Fibroblast of pulmonary artery (primary cell): ENCODE results near the gene SPARC.
A peak's percentile ranks its signal among the peaks of the same experiment; 100 is the strongest.

ENCODE experiments used
- DNase-seq: peaks from one replicate; pipeline ENCODE4 v3.0.0-alpha.2; 2010; ENCODE audit warnings: low read depth
- H3K4me3 ChIP-seq: replicated peaks from 2 replicates; pipeline ENCODE4 v1.5.1; 2011; ENCODE audit warnings: low read depth, mild to moderate bottlenecking, control low read depth, low read length, moderate library complexity
- TF ChIP-seq, protein P1 (sequence below): IDR thresholded peaks from 2 replicates; pipeline ENCODE4 v1.5.1; 2011; ENCODE audit warnings: mild to moderate bottlenecking, control low read depth, low read length, inconsistent platforms; ENCODE audit errors: missing control alignments

Gene SPARC

DNA sequence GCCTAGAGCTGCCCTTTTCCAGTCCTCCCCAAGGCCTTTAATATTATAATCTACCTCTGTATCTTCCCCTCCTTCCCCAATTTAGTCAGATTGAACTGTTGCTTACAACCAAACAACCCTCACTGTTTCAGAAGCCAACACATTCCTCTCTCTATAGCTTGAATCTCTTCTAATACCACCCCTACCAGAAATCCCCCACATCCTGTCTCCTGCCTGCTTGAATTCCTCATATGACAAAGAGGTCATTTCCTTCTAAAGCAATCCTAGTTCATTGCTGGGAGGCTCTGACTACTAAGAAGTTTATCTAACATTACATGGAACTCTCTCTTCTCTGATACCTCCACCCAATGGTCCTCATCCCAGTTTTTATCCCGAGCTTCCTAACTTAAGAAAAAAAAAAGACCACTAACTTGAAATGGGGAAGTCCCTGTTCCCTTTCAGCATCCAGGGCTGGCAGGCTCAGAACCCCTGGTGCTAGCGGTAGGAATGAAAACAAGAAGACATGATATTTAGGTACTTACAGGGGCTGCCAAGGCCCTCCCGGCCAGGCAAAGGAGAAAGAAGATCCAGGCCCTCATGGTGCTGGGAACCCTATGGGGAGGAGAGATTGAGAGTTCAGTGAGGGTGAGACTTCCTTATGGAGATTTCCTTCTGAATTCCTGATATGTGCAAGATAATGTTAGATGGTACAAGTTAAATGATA lies 11.0 kb downstream of the SPARC start:
- TF ChIP-seq, protein P1, sequence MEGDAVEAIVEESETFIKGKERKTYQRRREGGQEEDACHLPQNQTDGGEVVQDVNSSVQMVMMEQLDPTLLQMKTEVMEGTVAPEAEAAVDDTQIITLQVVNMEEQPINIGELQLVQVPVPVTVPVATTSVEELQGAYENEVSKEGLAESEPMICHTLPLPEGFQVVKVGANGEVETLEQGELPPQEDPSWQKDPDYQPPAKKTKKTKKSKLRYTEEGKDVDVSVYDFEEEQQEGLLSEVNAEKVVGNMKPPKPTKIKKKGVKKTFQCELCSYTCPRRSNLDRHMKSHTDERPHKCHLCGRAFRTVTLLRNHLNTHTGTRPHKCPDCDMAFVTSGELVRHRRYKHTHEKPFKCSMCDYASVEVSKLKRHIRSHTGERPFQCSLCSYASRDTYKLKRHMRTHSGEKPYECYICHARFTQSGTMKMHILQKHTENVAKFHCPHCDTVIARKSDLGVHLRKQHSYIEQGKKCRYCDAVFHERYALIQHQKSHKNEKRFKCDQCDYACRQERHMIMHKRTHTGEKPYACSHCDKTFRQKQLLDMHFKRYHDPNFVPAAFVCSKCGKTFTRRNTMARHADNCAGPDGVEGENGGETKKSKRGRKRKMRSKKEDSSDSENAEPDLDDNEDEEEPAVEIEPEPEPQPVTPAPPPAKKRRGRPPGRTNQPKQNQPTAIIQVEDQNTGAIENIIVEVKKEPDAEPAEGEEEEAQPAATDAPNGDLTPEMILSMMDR, result no peak
- peak overlapping the region; percentile 6 for H3K4me3 ChIP-seq
- DNase-seq, result peak; percentile 79

DNA sequence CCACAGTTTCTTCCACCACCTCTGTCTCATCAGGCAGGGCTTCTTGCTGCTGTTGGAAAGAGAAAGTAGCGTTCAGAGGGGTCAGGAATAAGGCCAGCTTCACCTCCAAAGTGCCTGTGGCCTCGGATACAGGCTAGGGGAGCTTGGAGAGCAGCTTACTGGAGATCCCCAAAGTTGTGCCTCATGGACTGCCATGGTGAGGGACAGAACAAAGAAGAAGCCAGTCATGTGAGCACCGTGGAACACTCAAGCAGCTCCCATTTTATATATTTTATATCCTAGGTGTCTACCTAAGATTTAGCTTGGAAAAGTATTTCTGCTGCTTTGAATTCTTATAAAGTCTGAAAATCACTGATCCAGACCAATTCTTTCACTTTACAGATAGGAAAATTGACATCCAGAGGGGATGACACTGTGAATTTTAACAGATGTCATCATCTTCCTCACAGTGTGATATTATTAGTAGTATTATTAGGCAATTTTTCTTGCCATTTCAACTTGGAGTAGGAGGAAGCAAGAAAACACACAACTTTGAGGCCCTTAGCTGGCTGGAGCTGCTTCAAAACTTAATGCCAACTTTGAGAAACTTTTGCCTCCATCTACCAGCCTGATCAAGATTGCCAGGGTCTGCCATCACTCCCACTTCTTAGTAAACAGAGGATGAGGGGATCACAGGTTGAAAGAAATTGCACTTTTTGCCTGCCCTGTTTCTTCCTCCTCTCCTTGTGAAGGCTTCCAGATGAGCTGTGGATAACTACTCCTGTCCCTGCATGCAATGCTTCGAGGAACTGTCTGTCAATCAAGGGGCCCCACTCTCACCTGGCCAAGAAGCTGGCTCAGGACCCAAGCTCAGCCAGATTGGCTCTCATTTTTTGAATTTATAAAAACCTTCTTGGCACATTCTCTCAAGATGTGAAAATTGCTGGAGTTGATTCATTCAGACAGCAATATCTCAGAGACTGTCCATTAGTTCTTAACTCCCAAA lies 11.8 kb downstream of the SPARC start:
- H3K4me3 ChIP-seq, result no peak overlapping the region
- no peak for DNase-seq
- TF ChIP-seq, protein P1, result no peak

GRCh38 chr5:151673421-151673820 lies 13.3 kb downstream of the SPARC start:
- TF ChIP-seq, protein P1, result no peak
- no peak overlapping the region for H3K4me3 ChIP-seq
- DNase-seq, result no peak

- TF ChIP-seq, protein P1, result no peak
- DNase-seq, result no peak
These were observed 14.2 kb downstream of the SPARC start for GRCh38 chr5:151672516-151672915.

GRCh38 chr5:151671950-151672349 lies 14.8 kb downstream of the SPARC start:
- DNase-seq, result peak; percentile 92
- TF ChIP-seq, protein P1, result no peak
- H3K4me3 ChIP-seq, result no peak overlapping the region

More at GRCh38 chr5:151672516-151672915, 14.2 kb downstream of the SPARC start:
- no peak overlapping the region for H3K4me3 ChIP-seq

DNA sequence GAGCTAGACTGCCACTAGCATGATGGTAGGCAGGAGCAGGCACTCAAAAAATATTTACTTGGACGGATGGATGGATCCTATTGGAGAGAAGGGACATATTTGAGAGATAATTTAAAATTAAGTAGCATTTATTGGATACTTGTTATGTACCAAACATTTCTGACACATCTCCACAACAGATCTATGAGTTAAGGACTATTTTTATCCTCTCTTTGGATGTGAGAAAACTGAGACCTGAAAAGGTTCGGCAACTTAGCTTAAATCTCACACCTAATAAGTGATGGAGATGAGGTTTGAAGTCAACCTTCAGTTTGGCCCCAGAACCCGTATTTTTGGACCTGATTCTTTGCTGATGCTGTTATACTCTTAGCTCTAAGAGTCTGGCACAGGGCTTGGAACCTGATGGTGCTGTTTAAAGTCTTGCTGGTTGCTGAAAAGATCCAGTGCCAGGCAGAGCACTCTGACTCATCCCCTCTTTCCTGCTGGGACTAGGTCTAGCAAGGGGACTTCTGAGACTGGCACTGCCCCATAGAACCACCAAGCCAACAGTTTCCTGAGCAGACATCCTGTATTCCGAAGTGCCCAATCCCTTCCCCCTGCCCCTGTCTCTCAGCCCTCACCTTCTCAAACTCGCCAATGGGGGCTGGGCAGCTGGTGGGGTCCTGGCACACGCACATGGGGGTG lies 15.6 kb downstream of the SPARC start:
- no peak for DNase-seq
- TF ChIP-seq, protein P1, result no peak
- no peak overlapping the region for H3K4me3 ChIP-seq
